ENCODE results near the gene BATF3.

BATF3 gene

DNA sequence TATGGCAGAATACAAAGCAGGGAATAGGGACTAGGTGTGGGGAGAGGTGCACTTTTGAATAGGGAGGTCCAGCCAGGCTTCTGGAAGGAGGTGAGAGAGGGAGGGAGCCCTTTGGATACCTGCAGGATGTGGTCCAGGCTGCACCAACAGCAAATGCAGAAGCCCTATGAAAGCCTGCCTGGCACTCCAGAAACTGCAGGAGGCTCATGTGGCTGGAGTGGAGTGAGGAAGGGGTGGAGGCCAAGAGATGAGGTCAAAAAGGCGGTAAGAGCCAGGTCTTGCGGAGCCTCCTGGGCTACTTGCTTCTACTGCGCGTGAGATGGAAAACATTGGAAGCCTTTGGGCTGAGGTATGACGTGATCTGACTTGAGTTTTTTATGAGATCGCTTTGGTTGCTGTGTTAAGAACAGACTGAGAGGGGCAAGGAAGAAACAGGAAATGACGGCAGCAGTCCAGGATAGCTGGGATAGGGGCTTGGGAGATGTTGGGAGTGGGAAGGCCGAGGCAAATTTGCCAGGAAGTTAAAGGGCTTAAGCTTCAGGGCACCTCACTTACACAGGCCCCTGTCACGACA is 4.4 kb upstream of the BATF3 start:
- no peak for DNase-seq

DNA sequence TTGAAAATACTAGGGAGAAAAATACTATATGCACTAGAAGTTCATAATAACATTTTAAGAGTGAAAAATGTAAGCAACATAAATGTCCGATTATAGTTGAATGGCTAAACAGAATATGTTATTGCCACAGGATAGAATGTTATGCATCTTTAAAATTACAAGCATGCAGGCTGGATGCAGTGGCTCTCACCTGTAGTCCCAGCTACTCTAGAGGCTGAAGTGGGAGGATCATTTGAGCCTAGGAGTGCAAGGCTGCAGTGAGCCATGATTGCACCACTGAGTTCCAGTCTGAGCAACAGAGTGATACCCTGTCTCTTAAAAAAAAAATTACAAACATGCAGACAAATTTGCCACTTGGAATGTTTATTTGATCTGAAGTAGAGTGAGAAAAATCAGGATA is 3.0 kb upstream of the BATF3 start:
- no peak for DNase-seq

DNA sequence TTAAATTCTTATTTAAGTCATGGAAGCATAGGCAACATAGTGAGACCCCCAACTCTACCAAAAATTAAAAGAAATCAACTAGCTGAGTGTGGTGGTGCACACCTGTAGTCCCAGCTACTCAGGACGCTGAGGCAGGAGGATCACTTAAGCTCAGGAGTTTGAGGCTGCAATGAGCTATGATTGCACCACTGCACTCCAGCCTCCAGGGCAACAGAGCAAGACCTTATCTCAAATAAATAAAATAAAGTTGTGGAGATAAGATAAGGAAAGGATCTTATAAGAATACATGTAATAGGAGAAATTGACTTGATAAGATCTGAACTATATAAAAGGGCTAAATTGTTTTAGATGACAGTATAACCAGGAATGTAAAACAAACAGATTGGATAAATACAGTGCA is 2.3 kb upstream of the BATF3 start:
- no peak for DNase-seq

DNA sequence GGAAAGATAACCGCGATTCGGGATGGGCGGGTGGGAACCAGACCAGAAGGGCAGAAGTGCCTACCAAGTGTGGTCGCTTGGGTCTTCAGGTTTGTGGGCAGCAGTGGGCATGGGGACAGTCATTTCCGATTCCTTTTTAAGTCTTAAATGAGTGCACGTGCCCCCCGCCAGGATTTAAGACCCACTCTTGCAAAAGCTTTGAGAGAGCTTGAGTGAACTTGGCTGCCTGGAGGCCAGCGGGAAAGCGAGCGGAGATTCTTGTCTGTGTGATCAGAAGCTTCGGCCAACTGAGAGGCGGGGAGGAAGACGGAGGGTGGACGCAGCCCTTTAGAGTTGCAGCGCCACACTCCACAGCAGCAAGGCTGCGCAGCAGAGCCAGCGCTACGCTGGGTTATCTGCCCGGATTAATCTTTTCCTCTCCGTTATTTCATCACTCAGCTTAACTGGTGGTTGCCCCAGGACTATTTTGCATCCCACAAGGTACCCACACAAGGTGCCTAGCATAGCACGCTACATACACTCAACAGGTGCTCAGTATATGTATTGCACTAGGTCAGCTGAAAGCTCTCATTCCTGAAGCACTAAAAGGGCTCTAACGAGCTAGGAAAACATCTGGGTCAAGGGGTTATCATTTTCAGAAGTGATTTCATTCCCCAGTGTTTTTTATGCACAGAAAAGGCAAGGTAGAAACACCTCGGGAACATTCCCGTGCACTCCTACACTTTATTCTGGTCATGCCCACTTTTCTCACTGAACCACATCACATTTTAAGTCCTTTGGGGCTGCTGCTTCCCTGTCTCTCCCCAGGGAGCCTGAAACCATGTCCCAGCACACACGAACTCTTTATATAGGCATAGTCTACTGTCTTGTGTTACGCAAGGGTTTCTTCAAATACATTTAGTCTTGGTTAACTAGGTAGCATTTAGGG is 1.5 kb upstream of the BATF3 start:
- peak; percentile 51 for DNase-seq

DNA sequence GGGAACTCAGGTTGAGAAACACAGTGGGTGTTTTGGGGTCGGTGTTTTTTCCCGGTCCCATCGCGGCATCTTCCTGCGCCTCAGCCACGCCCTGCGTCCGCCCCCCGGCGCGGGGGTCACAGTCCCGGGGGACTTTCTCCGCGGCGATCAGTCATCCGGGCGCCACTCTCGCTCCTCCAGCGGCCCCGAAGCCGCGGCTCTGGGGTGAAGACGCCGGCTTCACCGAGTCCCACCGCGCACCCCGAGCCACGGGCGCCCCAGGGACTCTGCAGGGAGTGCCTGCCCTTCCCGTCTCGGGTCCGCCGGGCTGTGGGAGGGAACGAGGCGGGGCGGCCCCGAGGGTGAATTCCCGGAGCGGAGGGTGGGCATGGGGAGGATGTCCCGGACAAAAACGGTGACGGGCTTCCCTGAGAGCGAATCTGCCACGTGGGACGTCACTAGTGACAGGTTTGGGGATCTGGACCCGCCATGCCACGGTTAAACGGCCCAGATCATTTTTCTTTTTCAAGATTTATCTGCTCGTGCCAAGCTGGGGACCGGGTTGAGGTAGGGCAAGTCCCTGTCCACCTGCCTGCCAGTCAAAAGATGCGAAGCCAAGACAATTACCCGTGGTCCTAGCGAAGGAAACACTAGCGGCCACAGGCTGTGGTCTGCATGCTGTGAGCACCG is 717 bp upstream of the BATF3 start:
- peak; percentile 18 for DNase-seq

DNA sequence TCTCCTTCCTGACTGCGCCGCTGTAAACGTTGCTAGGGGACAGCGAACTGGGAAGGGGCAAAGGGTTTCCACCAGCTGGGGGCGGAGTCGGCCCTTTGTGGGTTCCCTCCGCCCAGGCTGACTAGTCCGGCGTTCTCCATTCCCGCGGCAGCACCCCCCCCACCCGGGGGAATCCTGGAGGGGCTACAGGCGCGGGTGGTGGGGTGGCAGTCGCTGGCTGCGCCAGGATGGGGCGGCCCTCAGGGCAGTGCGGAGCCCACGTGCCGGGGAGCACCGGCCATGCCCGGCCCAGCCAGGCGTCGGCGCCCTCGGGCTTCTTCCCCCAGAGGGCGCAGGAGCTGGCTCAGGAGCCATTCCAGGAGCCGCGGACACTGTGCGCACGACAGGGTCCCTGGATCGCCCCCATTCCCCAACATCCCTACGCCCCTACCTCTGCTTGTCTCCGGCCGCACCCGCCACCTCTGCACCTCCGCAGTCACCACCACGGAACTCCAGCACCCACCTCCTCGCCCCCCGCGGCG is 476 bp downstream of the BATF3 start:
- DNase-seq = peak; percentile 45

DNA sequence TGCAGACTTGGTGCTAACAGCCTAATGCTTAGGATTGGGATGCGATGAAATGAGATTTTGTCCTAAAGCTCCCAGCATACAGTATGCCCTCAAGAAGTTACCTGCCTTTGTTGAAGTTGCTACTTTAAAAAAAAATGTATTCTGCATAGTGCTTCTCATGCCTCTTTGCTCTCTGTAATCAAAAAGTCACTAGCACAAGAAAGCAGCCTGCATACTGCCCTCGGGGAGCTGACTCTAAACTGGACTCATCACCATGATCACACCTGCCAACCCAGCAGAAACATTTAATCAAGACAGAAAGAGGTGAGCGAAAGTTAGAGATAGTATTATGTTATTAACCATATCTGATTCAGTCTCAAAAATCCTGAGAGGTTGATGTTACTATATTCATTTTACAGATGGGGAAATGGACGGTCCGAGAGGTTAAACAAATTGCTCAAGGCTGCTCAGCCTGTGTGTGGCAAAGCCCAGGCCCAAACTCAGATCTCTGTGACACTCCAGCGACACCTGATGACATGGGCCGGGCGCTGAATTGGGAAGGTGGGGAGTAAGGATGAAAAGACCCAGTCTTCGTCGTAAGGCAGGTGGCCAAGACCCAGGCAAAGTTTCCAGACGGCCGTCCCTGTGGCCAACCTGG is 1.1 kb downstream of the BATF3 start:
- DNase-seq = no peak

DNA sequence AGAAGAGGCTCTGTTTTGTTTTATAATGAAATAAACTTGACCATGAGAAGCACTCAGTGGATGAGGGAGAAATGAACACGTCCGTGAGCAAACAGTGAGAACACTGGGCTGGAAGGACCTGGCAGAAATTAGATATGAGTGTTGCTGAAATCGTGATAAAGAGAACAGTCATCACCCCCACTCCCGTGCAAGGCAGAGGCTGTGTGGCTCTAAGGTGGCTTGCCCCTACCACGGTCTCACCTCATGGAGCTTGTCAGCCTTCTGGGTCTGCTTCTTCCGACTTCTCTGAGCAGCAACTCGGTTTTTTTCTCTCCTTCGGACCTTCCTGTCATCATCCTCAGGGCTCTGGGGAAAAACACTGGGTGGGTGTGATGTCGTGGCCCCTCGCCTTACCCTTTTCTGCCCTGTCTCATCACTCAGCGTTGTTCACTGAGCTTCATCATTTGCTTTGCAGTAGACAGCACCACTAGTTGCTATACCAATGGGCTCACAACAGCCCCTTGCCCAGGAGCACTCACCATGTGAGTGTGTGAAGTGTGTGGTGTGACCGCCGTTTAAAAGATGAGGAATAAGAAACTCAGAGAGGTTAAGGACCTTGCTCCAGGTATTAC is 2.8 kb downstream of the BATF3 start:
- no peak for DNase-seq

DNA sequence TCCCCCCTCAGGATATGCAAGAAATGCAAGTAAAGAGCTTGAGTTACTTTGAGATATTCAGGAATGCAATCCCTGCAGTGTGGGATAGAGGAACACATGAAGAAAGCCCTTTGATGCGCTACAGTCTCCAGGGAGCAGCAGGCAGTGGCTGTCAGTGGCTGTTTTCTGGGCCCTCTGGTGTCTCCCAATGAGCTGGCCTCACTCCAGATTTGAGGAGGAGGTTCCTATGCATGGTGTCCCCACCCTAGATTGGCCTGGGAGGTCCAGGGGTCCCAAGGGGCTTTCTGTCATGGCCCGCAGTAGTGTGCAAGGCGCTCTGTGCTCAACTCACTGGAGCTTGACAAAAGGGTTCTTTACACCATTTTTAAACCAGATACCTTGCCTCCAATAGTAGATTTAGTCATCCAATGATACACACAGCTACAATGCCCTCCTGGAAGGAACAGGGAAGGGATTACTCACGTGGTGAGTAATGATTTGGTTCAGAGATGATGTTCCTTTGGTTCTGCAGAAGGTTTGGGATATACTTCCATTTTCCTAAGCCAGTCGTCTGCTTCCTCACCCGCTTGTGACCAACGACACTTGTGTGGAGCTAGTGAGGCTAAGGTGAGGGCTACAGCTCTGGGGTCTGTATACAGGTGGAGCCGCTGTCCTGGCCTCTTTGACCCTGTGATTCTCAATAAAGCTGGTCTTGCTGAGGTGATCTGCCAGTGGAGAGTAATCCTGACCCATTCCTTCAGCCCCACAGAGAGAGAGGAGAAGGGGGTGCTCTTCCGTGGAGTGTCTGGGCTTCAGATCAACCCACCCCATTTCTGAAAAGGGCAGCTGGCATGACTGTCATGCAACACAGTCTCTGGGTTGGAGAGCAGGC is 6.6 kb downstream of the BATF3 start:
- peak; percentile 46 for DNase-seq

DNA sequence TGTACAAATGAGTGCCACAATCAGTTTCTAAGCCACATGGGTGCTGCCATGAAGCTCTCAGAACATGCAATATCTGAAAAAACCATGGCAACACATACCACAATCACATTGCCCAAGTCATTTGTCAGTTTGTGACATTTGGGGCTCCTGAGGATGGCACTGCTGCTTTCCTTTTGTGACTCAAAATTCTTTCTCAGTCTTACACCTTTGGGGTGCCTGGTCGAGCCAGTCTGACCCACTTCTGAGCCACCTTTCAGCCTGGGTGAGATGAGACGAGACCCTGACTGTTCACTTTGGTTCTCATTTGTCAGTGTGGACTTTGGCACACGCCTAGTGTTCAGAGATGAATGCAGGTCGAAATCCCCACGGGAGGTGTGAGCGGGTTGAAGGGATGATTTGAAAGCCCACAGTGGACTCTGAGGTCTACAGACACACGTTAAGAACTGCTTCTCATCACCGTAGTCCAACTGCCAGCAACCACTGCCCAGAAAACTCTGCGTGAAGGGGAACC is 8.0 kb downstream of the BATF3 start:
- DNase-seq = no peak

DNA sequence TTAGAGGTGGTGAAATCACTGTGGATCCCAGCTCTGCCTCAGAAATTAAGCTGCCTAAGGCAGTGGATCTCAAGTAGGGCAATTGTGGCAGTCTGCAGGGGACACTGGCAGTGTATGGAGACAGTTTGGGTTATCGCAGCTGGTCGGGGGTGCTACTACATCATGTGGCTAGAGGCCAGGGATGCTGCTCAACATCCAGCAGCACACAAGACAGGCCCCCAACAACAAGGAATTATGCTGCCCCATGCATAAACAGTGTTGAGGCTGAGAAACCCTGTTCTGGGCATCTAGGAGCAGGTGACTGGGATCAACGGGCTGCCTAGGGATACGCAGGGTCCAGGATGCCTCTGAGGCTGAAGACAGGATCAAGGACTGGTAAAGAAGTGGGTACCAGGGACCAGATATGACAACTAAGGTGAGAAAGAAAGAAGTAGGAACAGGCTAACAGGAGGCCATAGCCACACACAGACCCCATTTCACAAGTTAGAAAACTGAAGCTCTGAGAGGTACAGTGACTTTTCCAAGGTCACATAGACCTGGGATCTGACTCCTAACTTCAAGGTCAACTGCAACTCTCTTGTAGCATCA is 8.7 kb downstream of the BATF3 start:
- DNase-seq = no peak

DNA sequence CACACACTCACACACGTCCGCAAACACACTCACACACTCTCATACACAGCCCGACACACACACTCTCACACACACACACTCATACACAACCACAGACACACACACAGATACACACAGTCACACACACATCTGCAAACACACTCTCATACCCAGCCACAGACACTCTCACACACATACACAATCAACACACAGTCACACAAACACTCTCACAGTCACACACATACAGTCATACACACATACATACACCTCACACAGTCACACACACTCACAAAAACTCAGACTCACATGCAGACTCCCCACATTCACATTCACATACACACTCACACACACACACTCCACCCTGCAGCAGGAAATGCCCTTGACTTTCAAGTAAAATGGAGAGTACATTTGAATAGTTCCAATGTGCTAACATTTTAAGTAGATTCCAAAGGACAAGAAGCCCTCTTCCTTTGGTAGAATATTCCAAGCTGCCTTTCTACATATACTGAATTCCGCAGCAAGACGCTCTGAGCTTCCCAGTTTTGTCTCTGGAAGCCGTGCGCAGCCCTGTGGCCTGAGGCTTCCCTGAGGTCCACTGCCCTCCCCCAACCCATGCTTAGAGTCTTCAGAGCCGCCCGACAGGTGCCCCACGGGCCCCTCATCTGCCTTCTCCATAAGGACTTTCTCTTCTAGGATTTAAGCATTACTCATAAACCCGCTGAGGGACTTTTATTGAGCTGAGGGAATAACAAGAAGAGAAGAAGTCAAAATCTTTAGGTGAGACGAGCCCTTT is 9.7 kb downstream of the BATF3 start:
- no peak for DNase-seq

DNA sequence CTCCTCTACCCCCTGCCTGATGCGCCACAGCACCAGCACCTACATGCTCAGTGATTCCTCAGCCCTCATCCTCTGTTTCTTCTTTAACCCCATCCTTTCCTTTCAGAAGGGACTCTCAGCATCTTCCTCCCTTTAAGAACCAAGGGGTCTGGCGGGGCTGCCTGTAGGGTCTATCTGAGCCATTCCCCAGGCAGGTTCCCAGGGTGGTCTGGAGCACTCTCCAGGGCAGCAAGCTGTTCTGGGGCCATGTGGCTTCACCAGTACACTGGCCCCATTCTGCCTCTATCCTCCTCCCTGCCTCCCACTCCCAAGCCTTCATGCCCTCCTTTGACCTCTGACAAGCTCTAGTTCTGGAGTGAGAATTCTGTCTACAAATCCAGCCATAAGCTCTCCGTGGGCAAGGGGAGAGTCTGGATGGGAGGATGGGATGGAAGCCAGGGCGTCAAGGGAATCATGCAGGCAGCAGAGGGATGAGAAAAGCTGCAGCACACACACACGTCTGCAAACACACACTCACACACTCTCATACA is 10.4 kb downstream of the BATF3 start:
- DNase-seq = no peak

DNA sequence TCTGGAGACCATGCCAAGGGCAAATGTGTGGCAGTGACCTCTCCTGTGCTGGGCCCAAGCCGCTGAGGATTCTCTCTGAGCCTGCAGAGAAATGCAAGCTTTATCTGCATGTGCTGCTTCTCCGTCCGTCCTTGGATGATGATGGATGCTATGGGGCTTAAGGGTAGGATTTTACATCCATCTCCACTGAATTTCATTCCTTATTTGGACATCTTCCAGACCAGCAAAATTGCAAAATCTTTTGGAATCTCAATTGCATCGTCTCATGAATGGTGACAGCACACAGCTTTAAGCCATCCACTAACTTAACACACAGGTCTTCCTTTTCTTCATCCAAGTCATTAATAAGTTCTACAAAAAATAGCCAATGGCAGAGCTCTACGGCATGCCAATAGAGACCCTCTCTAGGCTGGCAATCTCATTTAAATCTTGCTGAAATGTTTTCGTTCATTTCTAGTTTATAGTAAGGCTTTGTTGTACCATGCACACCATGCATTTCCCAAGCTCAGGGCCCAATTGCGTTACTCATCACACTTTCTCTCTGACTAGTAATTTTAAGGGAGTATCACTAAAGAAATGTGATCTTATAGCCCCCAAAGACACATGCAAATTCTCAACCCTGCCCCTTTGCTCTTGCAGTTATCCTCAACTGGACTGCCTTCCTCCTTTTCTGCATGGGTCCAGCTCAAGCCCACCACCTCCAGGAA is 11.1 kb downstream of the BATF3 start:
- peak; percentile 66 for DNase-seq

DNA sequence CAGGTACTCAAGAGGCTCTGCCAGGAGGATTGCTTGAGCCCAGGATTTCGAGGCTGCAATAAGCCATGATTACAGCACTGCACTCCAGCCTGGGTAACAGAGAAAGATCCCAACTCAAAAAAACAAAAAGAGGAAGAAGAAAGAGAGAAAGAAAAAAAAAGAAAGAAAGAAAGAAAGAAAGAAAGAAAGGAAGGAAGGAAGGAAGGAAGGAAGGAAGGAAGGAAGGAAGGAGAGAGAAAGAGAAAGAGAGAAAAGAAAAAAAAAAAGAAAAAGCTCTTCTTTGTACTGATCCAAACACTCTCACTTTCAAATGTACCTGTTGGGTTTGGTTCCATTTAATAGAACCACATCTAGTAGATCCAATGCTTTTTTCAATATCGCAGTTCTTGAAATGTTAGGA is 11.8 kb downstream of the BATF3 start:
- DNase-seq = no peak

DNA sequence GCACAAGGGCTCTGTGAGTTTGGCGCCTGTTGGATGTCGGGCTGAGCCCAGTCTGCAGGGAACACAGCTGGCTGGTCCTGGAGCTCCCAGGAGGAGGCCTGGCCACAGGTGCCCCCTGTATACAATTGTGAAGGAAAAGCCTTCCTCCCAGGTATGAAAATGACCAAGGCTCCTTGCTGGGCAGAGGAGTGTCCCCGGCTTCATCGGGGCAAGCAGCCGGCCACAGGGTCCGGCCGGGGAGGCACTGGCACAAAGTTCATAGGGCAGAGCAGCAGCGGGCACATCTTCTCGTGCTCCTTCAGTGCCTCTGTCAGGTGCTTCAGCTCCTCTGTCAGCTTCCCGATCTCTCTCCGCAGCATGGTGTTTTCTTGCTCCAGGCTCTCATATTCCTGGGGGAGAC is 13.0 kb downstream of the BATF3 start:
- DNase-seq = no peak

DNA sequence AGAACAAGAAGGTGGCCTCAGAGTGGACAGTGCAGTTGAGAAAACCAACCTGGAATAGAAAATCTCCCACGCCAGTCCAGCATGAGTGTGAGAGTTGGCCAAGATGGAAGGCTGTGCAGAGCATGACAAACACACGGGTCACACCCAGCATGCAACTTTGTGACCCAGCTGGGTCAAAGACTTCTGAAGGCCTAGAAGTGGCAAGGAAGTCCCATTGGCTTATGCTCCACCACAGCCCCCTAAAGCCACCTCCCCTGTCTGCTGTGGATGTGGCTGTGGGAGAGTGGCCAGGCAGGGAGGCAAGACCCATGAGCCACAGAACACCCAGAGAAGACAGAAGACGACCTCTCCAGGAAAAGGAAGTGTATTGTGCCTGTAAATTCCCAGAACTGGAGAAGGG is 13.6 kb downstream of the BATF3 start:
- DNase-seq = no peak

DNA sequence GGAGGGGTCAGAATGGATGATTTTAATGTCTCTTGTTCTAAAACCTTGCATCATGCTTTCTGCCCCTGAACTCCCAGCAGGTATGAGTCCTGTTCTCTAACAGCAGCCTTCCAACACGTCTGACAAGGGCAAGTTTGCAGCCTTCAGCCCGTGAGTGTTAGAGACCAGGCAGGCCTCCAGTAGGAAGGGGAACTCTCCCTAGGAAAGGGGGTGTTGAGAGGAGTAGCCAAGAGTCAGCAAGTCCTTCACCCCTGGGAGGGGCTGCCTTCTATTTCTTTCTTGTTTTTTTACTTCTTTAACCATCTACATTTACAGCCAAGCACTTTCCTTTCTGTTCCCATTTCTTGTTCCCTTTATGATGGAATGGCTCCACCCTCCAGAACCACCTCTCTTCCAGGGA is 14.2 kb downstream of the BATF3 start:
- no peak for DNase-seq

DNA sequence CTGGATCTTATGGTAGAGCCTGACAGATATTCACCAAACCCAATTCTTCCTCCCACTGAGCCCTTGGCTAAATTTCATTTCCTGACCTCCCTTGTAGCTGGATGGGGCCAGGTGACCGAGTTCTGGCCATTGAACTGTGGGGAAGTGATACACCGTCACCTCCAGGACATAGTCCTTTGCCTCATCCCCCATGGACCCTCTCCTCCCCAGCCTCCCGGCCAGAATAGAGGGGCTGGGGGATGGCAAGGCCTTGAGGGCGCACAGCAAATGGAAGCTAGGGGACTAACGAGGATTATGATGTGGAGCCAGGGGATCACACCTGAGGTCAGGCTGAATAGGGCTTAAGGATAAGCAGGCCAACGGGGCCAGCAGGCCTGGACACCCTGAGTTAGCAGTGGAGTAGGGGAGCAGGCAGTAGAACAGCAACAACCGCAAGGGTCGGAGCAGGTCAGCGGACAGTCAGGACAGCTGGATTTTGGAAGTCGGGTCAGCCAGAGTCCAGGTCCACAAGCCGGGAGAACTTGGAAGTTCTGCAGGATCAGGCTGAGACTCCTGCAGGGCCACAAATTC is 15.0 kb downstream of the BATF3 start:
- no peak for DNase-seq

Measured in fibroblast of skin of back (primary cell).